SK-N-SH treated with all-trans-retinoic acid at 6 μM for 48 hours (cell line): ENCODE measurements around the gene AMZ1.

Experiments
- POU6F1 ChIP-seq: fragments of 250-450 bp; sonication (Bioruptor Pico); IDR thresholded peaks from 2 replicates; pipeline ENCODE4 v1.8.0; 2021; ENCODE audit warnings: low read depth, mild to moderate bottlenecking, moderate library complexity, borderline replicate concordance
- PPARA ChIP-seq: fragments of 250-450 bp; sonication (Bioruptor Pico); IDR thresholded peaks from 2 replicates; pipeline ENCODE4 v1.5.0; 2020; ENCODE audit warnings: mild to moderate bottlenecking, borderline replicate concordance
- RARB ChIP-seq: fragments of 250-450 bp; sonication (Bioruptor Pico); IDR thresholded peaks from 2 replicates; pipeline ENCODE4 v1.8.0; 2021; ENCODE audit warnings: mild to moderate bottlenecking, moderate library complexity
- SNAI2 ChIP-seq: fragments of 250-450 bp; sonication (Bioruptor Pico); IDR thresholded peaks from 2 replicates; pipeline ENCODE4 v1.5.0; 2020; ENCODE audit warnings: mild to moderate bottlenecking, moderate library complexity
- TSHZ2 ChIP-seq: fragments of 250-450 bp; sonication (Bioruptor Pico); IDR thresholded peaks from 2 replicates; pipeline ENCODE4 v1.5.0; 2020; ENCODE audit warnings: mild to moderate bottlenecking, moderate library complexity
- ZC3H10 ChIP-seq: fragments of 250-450 bp; sonication (Bioruptor Pico); IDR thresholded peaks from 2 replicates; pipeline ENCODE4 v1.5.1; 2021; ENCODE audit warnings: mild to moderate bottlenecking, moderate library complexity
- ZFP30 ChIP-seq: fragments of 450-650 bp; formaldehyde crosslinking; IDR thresholded peaks from 2 replicates; pipeline ENCODE4 v1.5.0; 2022; ENCODE audit warnings: mild to moderate bottlenecking, moderate library complexity

- TF ChIP-seq ZC3H10 (CRISPR knock-in tag) (no peak), RARB (no peak), PPARA (CRISPR knock-in tag) (no peak), SNAI2 (CRISPR knock-in tag) (no peak), POU6F1 (CRISPR knock-in tag) (no peak), TSHZ2 (no peak), ZFP30 (CRISPR knock-in tag) (no peak)
These were observed at the start of gene AMZ1 for GRCh38 chr7:2687881-2688318.
